HepG2 (cell line): ENCODE measurements around the gene RAB40C. TPM values are rescaled to one million over a fixed set of nuclear protein-coding genes. Genes with fewer than 3 reads are reported as not detected.

ENCODE experiments used
- ATAD3A ChIP-seq: sonication (generic); formaldehyde crosslinking; IDR thresholded peaks from 2 replicates; pipeline ENCODE4 v1.4.0; 2020; ENCODE audit warnings: missing genetic modification reagents
- E2F2 ChIP-seq: sonication (generic); formaldehyde crosslinking; IDR thresholded peaks from 2 replicates; pipeline ENCODE4 v1.4.0; 2020; ENCODE audit warnings: missing genetic modification reagents, borderline replicate concordance
- HOXA9 ChIP-seq: sonication (generic); formaldehyde crosslinking; IDR thresholded peaks from 2 replicates; pipeline ENCODE4 v1.8.1; 2022; ENCODE audit warnings: missing genetic modification reagents, mild to moderate bottlenecking, moderate library complexity, borderline replicate concordance
- LBX2 ChIP-seq: sonication (generic); formaldehyde crosslinking; IDR thresholded peaks from 2 replicates; pipeline ENCODE4 v1.5.0; 2020; ENCODE audit warnings: missing genetic modification reagents, mild to moderate bottlenecking, borderline replicate concordance
- PHF8 ChIP-seq: sonication (generic); formaldehyde crosslinking; IDR thresholded peaks from 2 replicates; pipeline ENCODE4 v1.5.0; 2020; ENCODE audit warnings: missing genetic modification reagents
- YEATS2 ChIP-seq: sonication (generic); formaldehyde crosslinking; IDR thresholded peaks from 2 replicates; pipeline ENCODE4 v1.4.0; 2020; ENCODE audit warnings: missing genetic modification reagents, borderline replicate concordance
- ZNF121 ChIP-seq: sonication (generic); formaldehyde crosslinking; IDR thresholded peaks from 2 replicates; pipeline ENCODE4 v1.5.0; 2020; ENCODE audit warnings: mild to moderate bottlenecking, missing genetic modification reagents
- ZNF430 ChIP-seq: sonication (generic); formaldehyde crosslinking; IDR thresholded peaks from 2 replicates; pipeline ENCODE4 v1.9.0; 2021; ENCODE audit warnings: mild to moderate bottlenecking, missing genetic modification reagents
- ZNF432 ChIP-seq: sonication (generic); formaldehyde crosslinking; IDR thresholded peaks from 2 replicates; pipeline ENCODE4 v1.5.0; 2020; ENCODE audit warnings: missing genetic modification reagents, mild to moderate bottlenecking, borderline replicate concordance
- ZNF446 ChIP-seq: sonication (generic); formaldehyde crosslinking; IDR thresholded peaks from 2 replicates; pipeline ENCODE4 v1.5.0; 2020; ENCODE audit warnings: mild to moderate bottlenecking, missing genetic modification reagents
- ZNF660 ChIP-seq: sonication (generic); formaldehyde crosslinking; IDR thresholded peaks from 2 replicates; pipeline ENCODE4 v1.5.1; 2020; ENCODE audit warnings: mild to moderate bottlenecking, low read depth, missing genetic modification reagents, borderline replicate concordance
- ZSCAN20 ChIP-seq: sonication (generic); formaldehyde crosslinking; IDR thresholded peaks from 2 replicates; pipeline ENCODE4 v1.4.0; 2020; ENCODE audit warnings: missing genetic modification reagents, mild to moderate bottlenecking, borderline replicate concordance
- polyA plus RNA-seq, 8 experiments: library from polyadenylated mRNA; depleted of rRNA in 3 of 8; stranded (reverse) in 7 of 8; unstranded in 1 of 8; fragments of >200 nt; fragmentation: Illumina TruSeq in 4 of 8; extraction: Trizol in 4 of 8; gene quantifications; 2 replicates each; pipeline versions ENCODE4 v1.2.1 to v1.2.3, GENCODE V29; 2011 to 2016; ENCODE audit warnings: low read depth in 4 of 8, missing spikeins in 1 of 8, mixed read lengths in 1 of 8; ENCODE audit not compliant: insufficient read depth in 1 of 8
- total RNA-seq, 5 experiments: library from RNA; depleted of rRNA; stranded (reverse); fragments of >200 nt; fragmentation: Illumina TruSeq; extraction: Trizol; gene quantifications; 2 replicates each; pipeline ENCODE4 v1.2.3, GENCODE V29; 2016; ENCODE audit warnings: low read depth in 1 of 5
- TF ChIP-seq, protein P1 (sequence below), 2 experiments: sonication (generic) in 1 of 2; formaldehyde crosslinking in 1 of 2; IDR thresholded peaks; 2 replicates each; pipeline versions ENCODE4 v1.4.0 to v1.6.1; 2018 to 2020; ENCODE audit warnings: missing genetic modification reagents in 2 of 2, borderline replicate concordance in 1 of 2, low read depth in 1 of 2, mild to moderate bottlenecking in 1 of 2, missing biosample characterization in 1 of 2
- TF ChIP-seq, protein P2 (sequence below): sonication (generic); formaldehyde crosslinking; IDR thresholded peaks from one replicate; pipeline ENCODE4 v1.5.1; 2020; ENCODE audit warnings: mild to moderate bottlenecking, missing genetic modification reagents; ENCODE audit errors: not compliant biosample characterization
- TF ChIP-seq, protein P3 (sequence below): sonication (generic); formaldehyde crosslinking; IDR thresholded peaks from 2 replicates; pipeline ENCODE4 v1.4.0; 2020; ENCODE audit warnings: missing genetic modification reagents

Gene RAB40C
- total and polyA plus RNA-seq, 2 of the 13 experiments (the other 11 are each of a cell fraction or from before 2014, with no cell fraction given), result 7.7 to 11.5 TPM

GRCh38 chr16:610513-611381, 20.9 kb downstream of the RAB40C start (continued):
- TF ChIP-seq, protein P1, sequence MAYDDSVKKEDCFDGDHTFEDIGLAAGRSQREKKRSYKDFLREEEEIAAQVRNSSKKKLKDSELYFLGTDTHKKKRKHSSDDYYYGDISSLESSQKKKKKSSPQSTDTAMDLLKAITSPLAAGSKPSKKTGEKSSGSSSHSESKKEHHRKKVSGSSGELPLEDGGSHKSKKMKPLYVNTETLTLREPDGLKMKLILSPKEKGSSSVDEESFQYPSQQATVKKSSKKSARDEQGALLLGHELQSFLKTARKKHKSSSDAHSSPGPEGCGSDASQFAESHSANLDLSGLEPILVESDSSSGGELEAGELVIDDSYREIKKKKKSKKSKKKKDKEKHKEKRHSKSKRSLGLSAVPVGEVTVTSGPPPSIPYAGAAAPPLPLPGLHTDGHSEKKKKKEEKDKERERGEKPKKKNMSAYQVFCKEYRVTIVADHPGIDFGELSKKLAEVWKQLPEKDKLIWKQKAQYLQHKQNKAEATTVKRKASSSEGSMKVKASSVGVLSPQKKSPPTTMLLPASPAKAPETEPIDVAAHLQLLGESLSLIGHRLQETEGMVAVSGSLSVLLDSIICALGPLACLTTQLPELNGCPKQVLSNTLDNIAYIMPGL (CRISPR knock-in tag; IDR thresholded peaks at IDR 0.05; ENCODE audit: borderline replicate concordance in 1 of 2, low read depth in 1 of 2), result peak; percentile 54 to 80; a peak in 1 of 4 replicates
- no peak for TF ChIP-seq ZNF432 (CRISPR knock-in tag)
- TF ChIP-seq ZNF446, result no peak
- no peak for TF ChIP-seq HOXA9 (CRISPR knock-in tag)
- no peak for TF ChIP-seq ZNF430 (CRISPR knock-in tag)
- peak; percentile 66; the same call in 1 of the 2 replicates for TF ChIP-seq YEATS2 (CRISPR knock-in tag)
- TF ChIP-seq PHF8 (CRISPR knock-in tag), result peak; percentile 21; the same call in 1 of the 2 replicates
- TF ChIP-seq, protein P2, sequence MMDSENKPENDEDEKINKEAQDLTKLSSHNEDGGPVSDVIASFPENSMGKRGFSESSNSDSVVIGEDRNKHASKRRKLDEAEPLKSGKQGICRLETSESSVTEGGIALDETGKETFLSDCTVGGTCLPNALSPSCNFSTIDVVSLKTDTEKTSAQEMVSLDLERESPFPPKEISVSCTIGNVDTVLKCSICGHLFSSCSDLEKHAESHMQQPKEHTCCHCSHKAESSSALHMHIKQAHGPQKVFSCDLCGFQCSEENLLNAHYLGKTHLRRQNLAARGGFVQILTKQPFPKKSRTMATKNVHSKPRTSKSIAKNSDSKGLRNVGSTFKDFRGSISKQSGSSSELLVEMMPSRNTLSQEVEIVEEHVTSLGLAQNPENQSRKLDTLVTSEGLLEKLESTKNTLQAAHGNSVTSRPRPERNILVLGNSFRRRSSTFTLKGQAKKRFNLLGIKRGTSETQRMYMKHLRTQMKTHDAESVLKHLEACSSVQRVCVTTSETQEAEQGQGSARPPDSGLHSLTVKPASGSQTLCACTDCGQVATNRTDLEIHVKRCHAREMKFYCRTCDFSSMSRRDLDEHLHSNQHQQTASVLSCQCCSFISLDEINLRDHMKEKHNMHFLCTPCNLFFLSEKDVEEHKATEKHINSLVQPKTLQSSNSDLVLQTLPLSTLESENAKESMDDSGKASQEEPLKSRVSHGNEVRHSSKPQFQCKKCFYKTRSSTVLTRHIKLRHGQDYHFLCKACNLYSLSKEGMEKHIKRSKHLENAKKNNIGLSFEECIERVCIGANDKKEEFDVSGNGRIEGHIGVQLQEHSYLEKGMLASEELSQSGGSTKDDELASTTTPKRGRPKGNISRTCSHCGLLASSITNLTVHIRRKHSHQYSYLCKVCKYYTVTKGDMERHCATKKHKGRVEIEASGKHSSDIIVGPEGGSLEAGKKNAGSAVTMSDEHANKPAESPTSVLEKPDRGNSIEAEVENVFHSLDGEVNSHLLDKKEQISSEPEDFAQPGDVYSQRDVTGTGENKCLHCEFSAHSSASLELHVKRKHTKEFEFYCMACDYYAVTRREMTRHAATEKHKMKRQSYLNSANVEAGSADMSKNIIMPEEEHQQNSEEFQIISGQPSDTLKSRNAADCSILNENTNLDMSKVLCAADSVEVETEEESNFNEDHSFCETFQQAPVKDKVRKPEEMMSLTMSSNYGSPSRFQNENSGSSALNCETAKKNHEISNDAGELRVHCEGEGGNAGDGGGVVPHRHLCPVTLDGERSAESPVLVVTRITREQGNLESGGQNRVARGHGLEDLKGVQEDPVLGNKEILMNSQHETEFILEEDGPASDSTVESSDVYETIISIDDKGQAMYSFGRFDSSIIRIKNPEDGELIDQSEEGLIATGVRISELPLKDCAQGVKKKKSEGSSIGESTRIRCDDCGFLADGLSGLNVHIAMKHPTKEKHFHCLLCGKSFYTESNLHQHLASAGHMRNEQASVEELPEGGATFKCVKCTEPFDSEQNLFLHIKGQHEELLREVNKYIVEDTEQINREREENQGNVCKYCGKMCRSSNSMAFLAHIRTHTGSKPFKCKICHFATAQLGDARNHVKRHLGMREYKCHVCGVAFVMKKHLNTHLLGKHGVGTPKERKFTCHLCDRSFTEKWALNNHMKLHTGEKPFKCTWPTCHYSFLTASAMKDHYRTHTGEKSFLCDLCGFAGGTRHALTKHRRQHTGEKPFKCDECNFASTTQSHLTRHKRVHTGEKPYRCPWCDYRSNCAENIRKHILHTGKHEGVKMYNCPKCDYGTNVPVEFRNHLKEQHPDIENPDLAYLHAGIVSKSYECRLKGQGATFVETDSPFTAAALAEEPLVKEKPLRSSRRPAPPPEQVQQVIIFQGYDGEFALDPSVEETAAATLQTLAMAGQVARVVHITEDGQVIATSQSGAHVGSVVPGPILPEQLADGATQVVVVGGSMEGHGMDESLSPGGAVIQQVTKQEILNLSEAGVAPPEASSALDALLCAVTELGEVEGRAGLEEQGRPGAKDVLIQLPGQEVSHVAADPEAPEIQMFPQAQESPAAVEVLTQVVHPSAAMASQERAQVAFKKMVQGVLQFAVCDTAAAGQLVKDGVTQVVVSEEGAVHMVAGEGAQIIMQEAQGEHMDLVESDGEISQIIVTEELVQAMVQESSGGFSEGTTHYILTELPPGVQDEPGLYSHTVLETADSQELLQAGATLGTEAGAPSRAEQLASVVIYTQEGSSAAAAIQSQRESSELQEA (CRISPR knock-in tag), result no peak
- TF ChIP-seq ZNF660 (CRISPR knock-in tag), result no peak
- no peak for TF ChIP-seq E2F2
- TF ChIP-seq, protein P3, sequence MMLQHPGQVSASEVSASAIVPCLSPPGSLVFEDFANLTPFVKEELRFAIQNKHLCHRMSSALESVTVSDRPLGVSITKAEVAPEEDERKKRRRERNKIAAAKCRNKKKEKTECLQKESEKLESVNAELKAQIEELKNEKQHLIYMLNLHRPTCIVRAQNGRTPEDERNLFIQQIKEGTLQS (CRISPR knock-in tag), result 0 out of 2 replicates have a peak, but pooled peaks have one; percentile 44
- TF ChIP-seq ZSCAN20, result no peak
- no peak for TF ChIP-seq LBX2 (CRISPR knock-in tag)
- TF ChIP-seq ZNF121, result no peak
- no peak for TF ChIP-seq ATAD3A (CRISPR knock-in tag)
